Gastrocnemius medialis (tissue), 4 donors: ENCODE results near the gene CACNA1C.

Source experiments
- POLR2A ChIP-seq, 2 donors: fragments of 450-650 bp; IDR thresholded peaks; one replicate each; pipeline ENCODE4 v1.6.1; 2017; ENCODE audit warnings: antibody characterized with exemption in 2 of 2, mild to moderate bottlenecking in 2 of 2, moderate library complexity in 2 of 2
- TF ChIP-seq, protein P1 (sequence below), 5 experiments: fragments of 450-650 bp in 3 of 5; fragments of 200-600 bp in 2 of 5; sonication (generic) in 2 of 5; IDR thresholded peaks in 4 of 5; conservative IDR thresholded peaks in 1 of 5; 1 replicate in 4 of 5; 2 replicates in 1 of 5; pipeline ENCODE4 v1.5.1; 2016 to 2019; ENCODE audit warnings: antibody characterized with exemption in 5 of 5, mild to moderate bottlenecking in 3 of 5, moderate library complexity in 3 of 5

GRCh38 chr12:2187195-2187945 is 134.6 kb downstream of the CACNA1C start:
- TF ChIP-seq, protein P1, sequence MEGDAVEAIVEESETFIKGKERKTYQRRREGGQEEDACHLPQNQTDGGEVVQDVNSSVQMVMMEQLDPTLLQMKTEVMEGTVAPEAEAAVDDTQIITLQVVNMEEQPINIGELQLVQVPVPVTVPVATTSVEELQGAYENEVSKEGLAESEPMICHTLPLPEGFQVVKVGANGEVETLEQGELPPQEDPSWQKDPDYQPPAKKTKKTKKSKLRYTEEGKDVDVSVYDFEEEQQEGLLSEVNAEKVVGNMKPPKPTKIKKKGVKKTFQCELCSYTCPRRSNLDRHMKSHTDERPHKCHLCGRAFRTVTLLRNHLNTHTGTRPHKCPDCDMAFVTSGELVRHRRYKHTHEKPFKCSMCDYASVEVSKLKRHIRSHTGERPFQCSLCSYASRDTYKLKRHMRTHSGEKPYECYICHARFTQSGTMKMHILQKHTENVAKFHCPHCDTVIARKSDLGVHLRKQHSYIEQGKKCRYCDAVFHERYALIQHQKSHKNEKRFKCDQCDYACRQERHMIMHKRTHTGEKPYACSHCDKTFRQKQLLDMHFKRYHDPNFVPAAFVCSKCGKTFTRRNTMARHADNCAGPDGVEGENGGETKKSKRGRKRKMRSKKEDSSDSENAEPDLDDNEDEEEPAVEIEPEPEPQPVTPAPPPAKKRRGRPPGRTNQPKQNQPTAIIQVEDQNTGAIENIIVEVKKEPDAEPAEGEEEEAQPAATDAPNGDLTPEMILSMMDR (IDR thresholded peaks at IDR 0.05 in 4 of 5, conservative IDR thresholded peaks at IDR 0.05 in 1 of 5) = no peak
- no peak for TF ChIP-seq POLR2A (IDR thresholded peaks at IDR 0.05)
